Measurements from ENCODE around the gene MRPL51. TPM values are rescaled to one million over a fixed set of nuclear protein-coding genes. Genes with fewer than 3 reads are reported as not detected.
"Not testable (repeated sequence)": the region's sequence is repeated elsewhere in the genome, so short reads cannot be mapped to it uniquely, and the experiment has no call there.

The MRPL51 gene
- 100 to 1,000 TPM; 169 to 170 TPM for total RNA-seq

DNA sequence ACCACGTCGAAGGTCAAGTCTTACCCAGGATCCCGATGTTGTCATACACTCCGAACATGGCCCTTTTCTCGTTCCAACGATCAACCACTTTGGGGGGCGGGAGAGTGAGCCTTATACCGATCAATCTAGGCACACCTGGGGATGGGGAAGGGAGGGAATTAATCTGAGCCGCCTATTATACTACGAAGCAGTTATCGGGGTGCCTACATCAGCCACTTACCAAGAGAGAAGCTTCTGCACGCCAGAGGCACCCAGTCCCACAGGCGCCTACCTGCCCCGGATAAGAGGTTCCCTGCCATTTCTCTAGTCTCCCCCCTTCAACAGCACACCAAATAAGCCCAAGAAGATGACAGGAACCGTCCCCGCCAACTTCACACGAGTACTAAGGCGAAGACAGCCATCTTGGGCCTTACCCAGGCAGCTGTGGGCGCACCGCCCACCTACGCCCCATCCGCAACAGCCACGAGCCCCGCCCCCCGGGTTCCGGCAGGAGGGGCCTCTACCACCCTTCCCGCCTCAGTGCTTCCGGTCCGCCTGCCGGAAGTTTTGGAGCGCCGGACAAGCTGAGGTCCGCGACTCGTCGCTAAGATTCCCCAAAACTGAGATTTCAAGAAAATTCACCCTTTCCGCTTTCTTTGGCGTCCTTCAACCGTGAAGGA lies at the start of gene MRPL51:
Gene MRPL51, minus strand, starts transcription at position 425 of the 659 bp plus-strand sequence. Its CDS starts 126 bp downstream, at position 299.
- Mint-ChIP-seq H3K27me3 (no peaks in the 10 kb centered on the region), H3K4me1 (peaks cover 25% of the 10 kb centered on the region), H3K4me3 (peak within 1 kb of the TSS; percentile 97), H3K27ac (peak within 1 kb of the TSS; percentile 97), H3K9me3 (no peaks in the 10 kb centered on the region), H3K36me3 (peaks cover 24% of the 10 kb centered on the region)
- ATAC-seq (ENCODE audit: low read depth) (peak; percentile 66), DNase-seq (peak; percentile 99)
- POLR2A ChIA-PET = interaction anchor here (0.6 to 5.6 kb wide), 23 partner anchors 9 to 453 kb away, joined by 3 to 108 read pairs (median 4); partner anchors contain the start of genes COPS7A, GAPDH, MLF2 and SPSB2

DNA sequence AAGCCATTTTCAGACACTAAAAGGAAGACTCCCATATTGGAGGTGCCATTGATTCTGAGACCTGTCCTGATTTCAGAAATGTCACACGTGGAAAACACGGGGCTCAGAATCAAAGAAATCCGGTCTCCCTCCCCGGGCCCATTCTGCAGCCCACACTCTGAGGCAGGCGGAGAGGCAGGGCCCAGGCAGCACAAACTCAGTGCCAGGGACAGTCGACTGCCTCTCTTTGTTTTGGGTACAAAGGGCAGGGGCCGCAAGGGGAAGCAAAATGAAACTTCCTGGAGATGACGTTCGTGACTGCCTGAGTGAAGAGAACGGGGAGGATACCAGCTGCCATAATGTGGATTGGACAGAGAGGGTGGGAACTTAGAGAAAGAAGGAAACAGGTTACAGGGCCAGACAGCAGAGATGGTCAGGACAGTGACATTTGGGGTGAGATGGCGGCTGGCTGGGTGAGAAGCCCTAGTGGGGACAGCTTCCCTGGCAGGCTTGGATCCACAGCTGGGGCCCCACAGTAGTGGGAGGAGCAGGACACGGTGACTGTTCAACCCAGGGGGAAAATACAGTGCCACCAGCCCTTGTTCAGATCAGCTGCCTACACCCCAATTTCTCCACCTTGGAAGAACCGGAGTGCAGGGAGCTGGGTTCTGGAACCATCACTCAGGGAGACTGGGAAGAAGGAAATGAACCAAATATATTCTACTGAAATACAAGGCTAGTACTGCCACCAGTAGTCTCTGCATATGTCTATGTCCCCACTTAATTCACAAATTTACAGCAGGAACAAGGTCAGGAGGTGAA lies 49.3 kb upstream of the MRPL51 start:
- H3K27ac Mint-ChIP-seq = peak overlapping the region; percentile 4
- H3K9me3 Mint-ChIP-seq = no peaks in the 10 kb centered on the region
- no peak for ATAC-seq (ENCODE audit: low read depth)
- no peaks in the 10 kb centered on the region for H3K27me3 Mint-ChIP-seq
- peaks cover 40% of the 10 kb centered on the region for H3K4me1 Mint-ChIP-seq
- H3K36me3 Mint-ChIP-seq = peaks cover 16% of the 10 kb centered on the region
- H3K4me3 Mint-ChIP-seq = no peak overlapping the region
- DNase-seq = no peak
- POLR2A ChIA-PET = no interaction called here

DNA sequence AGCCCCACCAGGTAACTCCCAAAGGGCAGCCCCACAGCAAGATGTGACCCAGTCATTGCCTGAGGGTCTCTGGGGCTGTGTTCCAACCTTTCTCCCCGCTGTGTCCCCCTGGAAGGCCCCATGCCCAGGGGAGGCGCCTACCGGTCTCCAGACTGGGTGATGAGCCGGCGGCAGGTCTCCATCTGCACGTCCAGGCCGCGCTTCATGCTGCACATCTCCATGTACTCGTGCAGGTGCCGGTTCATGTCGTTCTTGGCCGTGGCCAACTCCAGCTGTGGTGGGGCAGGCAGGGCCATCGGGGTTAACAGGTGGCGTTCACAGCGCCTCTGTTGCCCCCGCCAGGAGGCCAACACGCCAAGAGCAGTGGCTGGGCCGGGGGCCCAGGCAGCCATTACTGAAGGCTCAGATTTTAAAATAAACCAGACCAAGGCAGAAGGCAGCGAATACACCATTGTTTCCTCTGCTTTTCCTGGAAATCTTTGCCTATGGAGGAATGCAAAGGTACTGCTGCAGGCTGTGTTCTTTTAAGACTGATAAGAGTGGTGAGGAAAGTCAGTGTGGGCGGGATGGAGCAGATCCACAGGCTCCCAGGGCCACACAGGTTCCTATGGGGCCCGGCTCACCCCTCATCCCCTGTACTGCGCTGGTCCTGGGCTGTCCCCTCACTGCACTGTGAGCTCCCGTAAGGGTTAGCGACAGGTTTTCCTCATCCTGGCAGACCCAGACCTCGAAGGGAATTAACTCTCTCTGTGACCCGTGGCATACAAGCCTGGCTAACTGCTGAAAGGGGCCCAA lies 48.5 kb upstream of the MRPL51 start:
- peaks cover 19% of the 10 kb centered on the region for H3K36me3 Mint-ChIP-seq

GRCh38 chr12:6540181-6540877 lies 47.3 kb upstream of the MRPL51 start:
- H3K27me3 Mint-ChIP-seq = no peaks in the 10 kb centered on the region

More for the DNA sequence above, 48.5 kb upstream of the MRPL51 start:
- peak overlapping the region; percentile 45 for H3K27ac Mint-ChIP-seq
- peaks cover 46% of the 10 kb centered on the region for H3K4me1 Mint-ChIP-seq
- POLR2A ChIA-PET = interaction anchor here (0.6 to 1.7 kb wide), 7 partner anchors 10 to 234 kb away, joined by 3 to 6 read pairs (median 4); partner anchors contain the start of genes TAPBPL and VAMP1
- no peaks in the 10 kb centered on the region for H3K27me3 Mint-ChIP-seq
- ATAC-seq (ENCODE audit: low read depth) (no peak), DNase-seq (no peak)
- no peak overlapping the region for H3K4me3 Mint-ChIP-seq
- H3K9me3 Mint-ChIP-seq = no peaks in the 10 kb centered on the region

DNA sequence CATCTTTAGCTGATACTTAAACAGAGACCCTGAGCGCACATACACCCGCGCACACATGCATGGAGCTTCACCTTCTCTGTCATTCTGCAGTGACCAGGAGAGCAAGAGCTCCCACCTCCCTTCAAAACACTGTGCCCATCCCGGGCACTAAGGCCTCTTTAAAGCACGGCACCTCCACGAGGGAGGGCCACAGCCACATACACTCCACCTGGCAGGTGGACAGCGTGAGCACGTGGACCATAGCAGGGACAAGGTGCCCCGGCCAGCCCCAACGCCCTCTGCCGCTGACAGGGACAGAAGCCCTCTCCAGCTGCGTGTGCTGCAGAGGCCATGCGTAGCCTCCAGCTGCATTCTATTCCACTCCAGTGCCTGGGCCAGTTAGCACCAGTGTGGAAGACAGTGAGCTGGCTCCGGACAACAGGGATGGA lies 46.7 kb upstream of the MRPL51 start:
- Mint-ChIP-seq H3K4me3 (peak overlapping the region; percentile 78), H3K4me1 (peaks cover 49% of the 10 kb centered on the region), H3K27ac (peak overlapping the region; percentile 80), H3K36me3 (peaks cover 32% of the 10 kb centered on the region), H3K9me3 (no peaks in the 10 kb centered on the region), H3K27me3 (no peaks in the 10 kb centered on the region)
- POLR2A ChIA-PET = interaction anchor here (0.7 to 6.2 kb wide), 13 partner anchors 9 to 115 kb away, joined by 3 to 72 read pairs (median 5); partner anchors contain the start of genes TAPBPL and VAMP1
- DNase-seq = no peak
- no peak for ATAC-seq (ENCODE audit: low read depth)

More at GRCh38 chr12:6540181-6540877, 47.3 kb upstream of the MRPL51 start:
- ATAC-seq (ENCODE audit: low read depth) = peak; percentile 49
- Mint-ChIP-seq H3K9me3 (no peaks in the 10 kb centered on the region), H3K4me3 (peak overlapping the region; percentile 78), H3K36me3 (peaks cover 27% of the 10 kb centered on the region), H3K4me1 (peaks cover 49% of the 10 kb centered on the region), H3K27ac (peak overlapping the region; percentile 80)
- peak; percentile 73 for DNase-seq
- POLR2A ChIA-PET = interaction anchor here (0.7 to 3.8 kb wide), 15 partner anchors 8 to 116 kb away, joined by 3 to 13 read pairs (median 4); partner anchors contain the start of genes TAPBPL and VAMP1

- Mint-ChIP-seq H3K36me3 (peaks cover 30% of the 10 kb centered on the region), H3K4me1 (peaks cover 49% of the 10 kb centered on the region), H3K27ac (peak overlapping the region; percentile 80), H3K9me3 (no peaks in the 10 kb centered on the region), H3K27me3 (no peaks in the 10 kb centered on the region), H3K4me3 (peak overlapping the region; percentile 78)
- POLR2A ChIA-PET = interaction anchor here (0.7 to 6.2 kb wide), 14 partner anchors 9 to 115 kb away, joined by 3 to 72 read pairs (median 4); partner anchors contain the start of genes MRPL51, TAPBPL and VAMP1
- DNase-seq (no peak), ATAC-seq (ENCODE audit: low read depth) (no peak)
These were observed 46.2 kb upstream of the MRPL51 start for GRCh38 chr12:6539314-6539682.

GRCh38 chr12:6538420-6539313 lies 45.6 kb upstream of the MRPL51 start:
- no peaks in the 10 kb centered on the region for H3K27me3 Mint-ChIP-seq
- H3K27ac Mint-ChIP-seq = peak overlapping the region; percentile 87
- peaks cover 33% of the 10 kb centered on the region for H3K36me3 Mint-ChIP-seq
- DNase-seq (no peak), ATAC-seq (ENCODE audit: low read depth) (no peak)
- H3K4me1 Mint-ChIP-seq = peaks cover 49% of the 10 kb centered on the region
- POLR2A ChIA-PET = interaction anchor here (0.7 to 6.2 kb wide), 16 partner anchors 9 to 114 kb away, joined by 3 to 72 read pairs (median 4); partner anchors contain the start of genes MRPL51, TAPBPL and VAMP1
- H3K9me3 Mint-ChIP-seq = no peaks in the 10 kb centered on the region
- H3K4me3 Mint-ChIP-seq = peak overlapping the region; percentile 78

DNA sequence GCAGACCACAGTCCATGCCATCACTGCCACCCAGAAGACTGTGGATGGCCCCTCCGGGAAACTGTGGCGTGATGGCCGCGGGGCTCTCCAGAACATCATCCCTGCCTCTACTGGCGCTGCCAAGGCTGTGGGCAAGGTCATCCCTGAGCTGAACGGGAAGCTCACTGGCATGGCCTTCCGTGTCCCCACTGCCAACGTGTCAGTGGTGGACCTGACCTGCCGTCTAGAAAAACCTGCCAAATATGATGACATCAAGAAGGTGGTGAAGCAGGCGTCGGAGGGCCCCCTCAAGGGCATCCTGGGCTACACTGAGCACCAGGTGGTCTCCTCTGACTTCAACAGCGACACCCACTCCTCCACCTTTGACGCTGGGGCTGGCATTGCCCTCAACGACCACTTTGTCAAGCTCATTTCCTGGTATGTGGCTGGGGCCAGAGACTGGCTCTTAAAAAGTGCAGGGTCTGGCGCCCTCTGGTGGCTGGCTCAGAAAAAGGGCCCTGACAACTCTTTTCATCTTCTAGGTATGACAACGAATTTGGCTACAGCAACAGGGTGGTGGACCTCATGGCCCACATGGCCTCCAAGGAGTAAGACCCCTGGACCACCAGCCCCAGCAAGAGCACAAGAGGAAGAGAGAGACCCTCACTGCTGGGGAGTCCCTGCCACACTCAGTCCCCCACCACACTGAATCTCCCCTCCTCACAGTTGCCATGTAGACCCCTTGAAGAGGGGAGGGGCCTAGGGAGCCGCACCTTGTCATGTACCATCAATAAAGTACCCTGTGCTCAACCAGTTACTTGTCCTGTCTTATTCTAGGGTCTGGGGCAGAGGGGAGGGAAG lies 44.7 kb upstream of the MRPL51 start:
- Mint-ChIP-seq H3K4me1 (peaks cover 51% of the 10 kb centered on the region), H3K4me3 (peak overlapping the region; percentile 100), H3K36me3 (peaks cover 35% of the 10 kb centered on the region), H3K27ac (peak overlapping the region; percentile 87)
- H3K27me3 Mint-ChIP-seq; ATAC-seq (ENCODE audit: low read depth); H3K9me3 Mint-ChIP-seq: not testable (repeated sequence)
- peak; percentile 86 for DNase-seq
- POLR2A ChIA-PET = interaction anchor here (0.6 to 6.2 kb wide), 15 partner anchors 9 to 202 kb away, joined by 3 to 72 read pairs (median 4); partner anchors contain the start of genes CD27, MRPL51, TAPBPL and VAMP1

- Mint-ChIP-seq H3K27me3 (no peaks in the 10 kb centered on the region), H3K27ac (peak overlapping the region; percentile 98), H3K36me3 (peaks cover 41% of the 10 kb centered on the region), H3K4me1 (peaks cover 53% of the 10 kb centered on the region), H3K4me3 (peak overlapping the region; percentile 100), H3K9me3 (no peaks in the 10 kb centered on the region)
- DNase-seq (no peak), ATAC-seq (ENCODE audit: low read depth) (no peak)
- POLR2A ChIA-PET = interaction anchor here (0.6 to 6.2 kb wide), 18 partner anchors 8 to 315 kb away, joined by 3 to 72 read pairs (median 7); partner anchors contain the start of genes CD27, MRPL51, TAPBPL and USP5
These were observed 44.0 kb upstream of the MRPL51 start for GRCh38 chr12:6536894-6537579.

Data from activated naive CD8-positive, alpha-beta T cell treated with anti-CD3 and anti-CD28 coated beads, Interleukin-2, amount 10 ng/mL, durations not matched to agents 7 days and 5 days (primary cell).